ENCODE data around the gene RAB22A.

The RAB22A gene

GRCh38 chr20:58305061-58305460 lies 4.5 kb upstream of the RAB22A start:
- DNase-seq = no peak

DNA sequence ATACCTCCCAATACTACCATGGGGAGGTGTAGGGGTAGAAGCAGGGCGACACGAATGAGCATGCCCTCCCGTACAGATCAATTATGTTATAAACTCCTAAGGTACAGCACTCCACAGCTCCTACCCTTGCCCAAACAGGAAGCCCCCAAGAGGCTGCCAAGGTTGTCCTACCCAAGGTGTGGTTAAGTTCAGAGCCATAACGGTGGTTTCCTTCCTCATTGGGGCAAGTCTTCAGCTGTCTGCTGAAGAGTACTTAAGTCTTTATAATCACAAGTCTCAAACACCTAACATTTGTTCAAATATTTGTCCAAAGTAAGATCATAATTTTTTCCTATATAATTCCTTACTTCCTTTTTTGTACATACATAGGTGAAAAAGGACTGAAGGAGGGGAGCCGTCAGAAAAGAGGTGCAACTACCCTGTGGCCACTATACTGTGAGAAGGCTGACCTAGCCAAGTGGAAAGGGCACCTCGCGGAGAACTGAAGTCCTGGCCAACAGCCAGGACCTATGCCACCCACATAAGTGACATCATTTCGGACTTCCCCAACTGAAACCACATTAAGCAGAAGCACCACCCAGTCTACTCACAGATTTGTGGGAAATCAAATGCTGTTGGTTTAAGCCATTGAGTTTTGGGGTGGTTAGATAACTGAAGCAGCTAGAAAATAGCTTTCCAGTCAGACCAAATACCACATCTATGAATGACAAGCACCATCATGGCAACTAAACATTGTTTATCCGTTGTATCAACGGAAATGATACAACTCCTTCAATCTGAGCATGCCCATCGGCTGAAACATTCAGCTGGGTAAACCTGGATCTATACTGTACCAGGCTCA lies 2.9 kb upstream of the RAB22A start:
- peak; percentile 91 for DNase-seq

- DNase-seq = no peak
Observed at GRCh38 chr20:58307270-58307669, 2.2 kb upstream of the RAB22A start.

DNA sequence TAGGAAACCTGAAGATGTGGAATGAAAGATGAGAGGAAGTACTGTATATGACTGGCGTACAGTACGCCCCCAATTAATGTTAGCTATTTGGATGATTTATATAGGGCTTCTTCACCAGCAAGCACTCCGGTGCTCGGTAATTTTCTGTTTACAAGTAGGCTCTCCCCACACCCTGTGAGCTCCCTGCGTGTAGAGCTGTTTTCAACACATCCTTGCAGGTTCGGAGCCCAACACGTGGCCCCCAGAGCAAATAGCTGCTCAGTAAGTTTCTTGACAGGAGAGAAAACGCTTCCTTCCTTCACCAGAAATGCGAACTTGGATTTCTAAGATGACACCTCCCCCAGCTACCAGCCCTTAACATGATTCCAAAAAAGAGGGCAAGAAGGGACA lies 1.2 kb upstream of the RAB22A start:
- peak; percentile 17 for DNase-seq

- peak; percentile 54 for DNase-seq
Observed at GRCh38 chr20:58308680-58309527, 611 bp upstream of the RAB22A start.

DNA sequence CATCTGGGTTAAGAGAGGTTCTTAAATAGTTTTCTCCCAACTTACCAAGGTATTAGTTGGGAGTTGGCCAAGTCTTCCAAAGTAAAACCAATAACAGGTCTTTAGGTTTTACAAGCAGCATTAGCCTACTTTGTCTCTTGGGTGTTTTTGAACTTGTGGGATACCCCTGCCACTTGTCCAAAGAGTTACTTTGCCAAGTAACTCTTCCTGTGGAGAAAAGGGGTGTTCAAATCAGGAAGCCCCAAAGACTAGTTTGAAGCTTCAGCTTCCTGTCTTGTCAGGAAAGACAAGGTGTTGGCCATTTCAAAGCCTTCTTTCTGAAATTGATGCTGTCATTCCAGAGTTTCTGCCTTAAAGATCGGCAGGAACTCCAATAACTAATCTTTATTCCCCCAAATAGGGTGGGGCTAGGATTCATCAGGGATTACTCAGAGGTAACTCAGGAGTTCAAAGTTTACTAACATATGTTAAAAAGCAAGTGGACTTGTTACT lies 822 bp downstream of the RAB22A start:
- no peak for DNase-seq

- DNase-seq = no peak
Observed at GRCh38 chr20:58312836-58313235, 3.3 kb downstream of the RAB22A start.

DNA sequence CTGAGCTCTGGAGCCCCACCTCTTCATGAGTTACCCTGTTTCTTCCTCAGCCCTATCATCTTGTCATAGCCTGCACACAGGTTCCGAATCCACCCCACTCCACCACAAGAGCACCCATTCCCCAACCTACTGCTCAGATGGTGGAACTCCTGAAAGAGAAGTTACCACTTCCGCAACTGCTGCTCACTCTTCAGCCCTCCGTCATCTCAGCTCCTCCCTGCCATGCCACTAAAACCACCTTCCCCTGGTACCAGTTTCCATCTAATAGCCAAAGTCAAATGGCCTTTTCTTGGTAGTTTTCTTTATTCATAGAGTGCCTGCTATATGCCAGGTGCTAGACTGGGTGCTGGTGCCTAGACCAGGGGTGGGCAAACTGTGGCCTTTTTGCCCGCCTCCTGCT lies 3.9 kb downstream of the RAB22A start:
- DNase-seq = peak; percentile 16

GRCh38 chr20:58321205-58321604 lies 11.7 kb downstream of the RAB22A start:
- no peak for DNase-seq

GRCh38 chr20:58322083-58322482 lies 12.6 kb downstream of the RAB22A start:
- DNase-seq = no peak

DNA sequence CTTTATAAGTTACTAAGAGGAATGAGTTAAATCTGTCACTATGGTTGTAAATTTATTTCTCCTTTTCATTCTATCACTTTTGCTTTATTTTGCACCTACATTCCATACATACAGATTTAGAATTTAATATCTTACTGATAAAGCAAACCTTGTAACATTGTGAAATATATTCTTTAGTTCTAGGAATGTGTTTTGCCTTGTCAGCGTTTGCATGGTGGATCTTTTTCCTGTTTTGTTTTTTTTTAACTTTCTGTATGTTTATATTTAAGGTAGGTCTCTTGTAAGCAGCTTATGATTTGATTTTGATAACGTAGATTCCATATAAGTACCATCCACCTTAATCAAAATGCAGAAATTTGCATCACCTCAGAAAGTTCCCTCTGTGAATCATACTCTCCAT lies 16.4 kb downstream of the RAB22A start:
- DNase-seq = no peak

DNA sequence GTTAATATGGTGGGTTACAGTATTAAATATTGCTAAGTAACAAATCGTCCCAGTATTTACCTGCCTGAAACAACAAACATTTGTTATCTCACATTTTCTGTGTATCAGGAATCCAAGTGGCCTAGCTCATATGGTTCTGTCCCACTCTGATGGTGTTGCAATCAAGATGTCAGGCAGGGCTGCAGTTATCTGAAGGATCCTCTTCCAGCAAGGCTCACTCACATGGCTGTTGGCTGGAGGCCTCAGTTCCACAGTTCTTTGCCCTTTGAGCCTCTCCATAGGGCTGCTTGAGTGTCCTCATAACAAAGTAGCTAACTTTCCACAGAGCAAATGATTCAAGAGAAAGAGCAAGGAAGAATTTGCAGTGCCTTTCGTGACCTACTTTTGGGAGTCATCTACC lies 17.7 kb downstream of the RAB22A start:
- DNase-seq = no peak

- DNase-seq = no peak
Observed at GRCh38 chr20:58328836-58329235, 19.3 kb downstream of the RAB22A start.

- no peak for DNase-seq
Observed at GRCh38 chr20:58329711-58330110, 20.2 kb downstream of the RAB22A start.

DNA sequence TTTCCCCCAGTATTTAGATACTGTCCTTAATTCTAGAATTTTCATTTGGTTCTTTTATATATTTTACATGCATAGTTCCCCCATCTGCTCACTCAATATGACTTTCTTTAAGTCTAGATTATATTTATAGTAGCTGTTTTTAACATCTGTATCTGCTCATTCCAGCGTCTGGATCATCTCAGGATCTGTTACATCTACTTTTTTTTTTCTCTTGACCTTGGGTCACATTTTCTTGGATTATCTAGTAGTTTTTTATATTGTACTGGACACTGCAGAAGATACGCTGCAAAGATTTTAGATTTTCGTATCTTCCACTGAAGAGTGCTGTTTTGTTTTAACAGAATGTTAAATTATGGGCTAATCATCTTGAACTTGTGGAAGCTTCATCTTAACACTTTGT lies 20.7 kb downstream of the RAB22A start:
- no peak for DNase-seq

GRCh38 chr20:58330687-58331086 lies 21.2 kb downstream of the RAB22A start:
- DNase-seq = no peak

- DNase-seq = no peak
Observed at GRCh38 chr20:58331961-58332551, 22.5 kb downstream of the RAB22A start.

- no peak for DNase-seq
Observed at GRCh38 chr20:58339741-58340140, 30.2 kb downstream of the RAB22A start.

GRCh38 chr20:58340151-58340550 lies 30.6 kb downstream of the RAB22A start:
- no peak for DNase-seq

GRCh38 chr20:58340853-58341252 lies 31.3 kb downstream of the RAB22A start:
- DNase-seq = no peak

GRCh38 chr20:58342104-58342945 lies 32.8 kb downstream of the RAB22A start:
- DNase-seq = no peak

DNA sequence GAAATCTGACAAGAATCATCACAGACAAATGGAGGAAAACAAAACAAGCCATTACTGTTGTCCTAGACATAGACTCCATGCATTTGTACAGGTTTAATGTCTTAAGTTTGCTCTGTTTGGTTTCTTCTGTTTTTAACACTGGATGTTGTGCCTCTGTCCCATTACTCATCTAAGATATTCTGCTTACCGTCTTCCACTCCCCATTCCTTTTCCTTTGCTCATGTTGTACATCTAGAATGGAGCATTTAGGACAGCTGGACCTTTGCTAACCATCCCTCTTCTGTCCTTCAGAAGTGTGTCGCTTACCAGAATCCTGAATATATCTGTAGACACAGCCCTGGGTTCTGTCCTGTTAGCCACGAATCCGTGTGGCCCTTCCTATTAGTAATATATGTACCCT lies 35.2 kb downstream of the RAB22A start:
- DNase-seq = no peak

GRCh38 chr20:58349570-58349969 lies 40.1 kb downstream of the RAB22A start:
- DNase-seq = no peak
